GM06990 (cell line): ENCODE results near the gene TUBA1C.

Experiments
- DNase-seq: peaks from one replicate; pipeline ENCODE4 v3.0.0-alpha.2; 2011; ENCODE audit not compliant: insufficient read length; ENCODE audit errors: extremely low read depth
- H3K27me3 ChIP-seq: replicated peaks from 2 replicates; pipeline ENCODE4 v1.6.0; 2011; ENCODE audit warnings: low read length; ENCODE audit not compliant: control insufficient read depth, insufficient read depth
- H3K36me3 ChIP-seq: 2 replicates; pipeline ENCODE4 v1.5.1; 2011; ENCODE audit warnings: low read length; ENCODE audit not compliant: control insufficient read depth, insufficient read depth
- H3K4me3 ChIP-seq: replicated peaks from 2 replicates; pipeline ENCODE4 v1.5.1; 2011; ENCODE audit warnings: low read depth, mild to moderate bottlenecking, control low read depth, low read length
- CTCF ChIP-seq: IDR thresholded peaks from 2 replicates; pipeline ENCODE4 v1.5.1; 2011; ENCODE audit warnings: low read length, control low read depth, mild to moderate bottlenecking, inconsistent platforms; ENCODE audit not compliant: insufficient read depth, poor library complexity, severe bottlenecking

The TUBA1C gene

GRCh38 chr12:49264873-49265792, at the start of gene TUBA1C:
Gene TUBA1C, plus strand, starts transcription at chr12:49265082. Its CDS starts 100 bp downstream, at chr12:49265182.
- Histone ChIP-seq H3K4me3 (peak within 1 kb of the TSS; percentile 88), H3K36me3 (peaks cover 2% of the 10 kb centered on the region), H3K27me3 (no peaks in the 10 kb centered on the region)
- TF ChIP-seq CTCF = peak; percentile 6
- DNase-seq = peak; percentile 95

- Histone ChIP-seq H3K4me3 (no peak overlapping the region), H3K36me3 (no peaks in the 10 kb centered on the region), H3K27me3 (no peaks in the 10 kb centered on the region)
- TF ChIP-seq CTCF = no peak
- no peak for DNase-seq
These were observed 45.4 kb upstream of the TUBA1C start for GRCh38 chr12:49219417-49220026.

- H3K4me3 ChIP-seq = no peak overlapping the region
- no peak for DNase-seq
- no peaks in the 10 kb centered on the region for H3K36me3 ChIP-seq
- TF ChIP-seq CTCF = no peak
- no peaks in the 10 kb centered on the region for H3K27me3 ChIP-seq
These were observed 43.9 kb upstream of the TUBA1C start for GRCh38 chr12:49220972-49221371.

GRCh38 chr12:49223122-49223521, 41.8 kb upstream of the TUBA1C start:
- H3K4me3 ChIP-seq = no peak overlapping the region
- no peak for DNase-seq
- no peak for TF ChIP-seq CTCF

GRCh38 chr12:49223590-49224369, 41.1 kb upstream of the TUBA1C start:
- TF ChIP-seq CTCF = no peak
- Histone ChIP-seq H3K36me3 (no peaks in the 10 kb centered on the region), H3K4me3 (no peak overlapping the region), H3K27me3 (no peaks in the 10 kb centered on the region)
- no peak for DNase-seq

More at GRCh38 chr12:49223122-49223521, 41.8 kb upstream of the TUBA1C start:
- no peaks in the 10 kb centered on the region for H3K36me3 ChIP-seq
- no peaks in the 10 kb centered on the region for H3K27me3 ChIP-seq
